Measurements from ENCODE around the gene WNT5A. TPM values are rescaled to one million over a fixed set of nuclear protein-coding genes. Genes with fewer than 3 reads are reported as not detected.

The WNT5A gene
- total RNA-seq, 1 donor from 2014 or later, result 5.5 TPM

DNA sequence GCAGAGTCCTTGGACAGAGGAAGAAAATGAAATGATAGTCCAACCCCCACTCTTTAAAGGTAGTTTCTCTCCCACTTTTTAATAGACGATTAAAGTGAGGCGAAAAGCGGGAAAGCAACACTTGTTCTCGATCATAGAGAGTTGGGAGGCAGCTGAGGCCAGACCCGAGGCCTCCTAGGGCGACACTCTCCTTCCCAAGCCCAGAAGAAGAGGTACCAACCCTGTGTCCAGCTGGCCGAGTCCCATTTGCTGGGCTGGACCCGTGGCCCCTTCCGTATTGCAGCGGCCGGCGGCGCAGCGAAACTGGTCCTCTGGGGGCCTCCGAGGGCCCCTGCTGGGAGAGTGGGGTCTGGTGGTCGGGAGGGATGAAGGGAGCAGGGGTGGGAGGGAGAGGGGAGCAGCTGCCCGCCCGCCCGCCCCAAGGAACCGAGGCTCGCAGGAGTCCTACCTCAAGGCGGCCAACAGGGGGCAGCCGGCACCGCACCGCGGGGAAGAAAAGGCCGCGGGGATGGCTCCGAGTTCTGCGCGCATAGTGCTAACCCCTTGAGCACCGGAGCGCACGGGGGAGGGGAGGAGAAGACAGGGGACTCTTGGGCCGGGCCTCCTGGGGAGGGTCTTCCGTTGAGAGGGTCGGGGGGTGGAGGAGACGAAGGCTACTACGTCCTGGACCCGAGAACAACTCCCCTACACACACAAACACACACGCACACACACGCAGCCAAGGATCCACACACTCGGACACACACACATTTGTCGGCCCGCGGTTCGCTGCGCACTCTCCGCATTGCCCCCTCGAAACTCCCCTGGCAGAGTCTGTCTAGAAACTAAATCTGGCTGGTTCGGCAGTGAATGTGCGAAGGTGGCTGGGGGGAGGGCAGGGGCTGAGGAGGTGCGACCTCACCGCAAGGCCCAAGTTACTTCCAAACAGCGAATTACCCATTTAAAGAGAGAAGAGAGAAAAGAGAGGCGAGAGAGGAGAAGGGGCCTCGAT is 2.0 kb downstream of the WNT5A start:
- peak; percentile 69 for DNase-seq (ENCODE audit: low spot score, unreplicated experiment)
- H3K4me3 Mint-ChIP-seq (ENCODE audit: low read depth), result peak overlapping the region; percentile 82
- TF ChIP-seq, protein P1, sequence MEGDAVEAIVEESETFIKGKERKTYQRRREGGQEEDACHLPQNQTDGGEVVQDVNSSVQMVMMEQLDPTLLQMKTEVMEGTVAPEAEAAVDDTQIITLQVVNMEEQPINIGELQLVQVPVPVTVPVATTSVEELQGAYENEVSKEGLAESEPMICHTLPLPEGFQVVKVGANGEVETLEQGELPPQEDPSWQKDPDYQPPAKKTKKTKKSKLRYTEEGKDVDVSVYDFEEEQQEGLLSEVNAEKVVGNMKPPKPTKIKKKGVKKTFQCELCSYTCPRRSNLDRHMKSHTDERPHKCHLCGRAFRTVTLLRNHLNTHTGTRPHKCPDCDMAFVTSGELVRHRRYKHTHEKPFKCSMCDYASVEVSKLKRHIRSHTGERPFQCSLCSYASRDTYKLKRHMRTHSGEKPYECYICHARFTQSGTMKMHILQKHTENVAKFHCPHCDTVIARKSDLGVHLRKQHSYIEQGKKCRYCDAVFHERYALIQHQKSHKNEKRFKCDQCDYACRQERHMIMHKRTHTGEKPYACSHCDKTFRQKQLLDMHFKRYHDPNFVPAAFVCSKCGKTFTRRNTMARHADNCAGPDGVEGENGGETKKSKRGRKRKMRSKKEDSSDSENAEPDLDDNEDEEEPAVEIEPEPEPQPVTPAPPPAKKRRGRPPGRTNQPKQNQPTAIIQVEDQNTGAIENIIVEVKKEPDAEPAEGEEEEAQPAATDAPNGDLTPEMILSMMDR (IDR thresholded peaks at IDR 0.05; ENCODE audit: unreplicated experiment), result peak; percentile 89
- H3K9me3 Mint-ChIP-seq (ENCODE audit: low read depth), result no peaks in the 10 kb centered on the region
- H3K36me3 Mint-ChIP-seq (ENCODE audit: insufficient read depth), result no peaks in the 10 kb centered on the region
- peaks cover 36% of the 10 kb centered on the region for H3K4me1 Mint-ChIP-seq (ENCODE audit: low read depth)
- H3K27me3 Mint-ChIP-seq, result peaks cover 89% of the 10 kb centered on the region
- H3K27ac Mint-ChIP-seq, result peak overlapping the region; percentile 92

DNA sequence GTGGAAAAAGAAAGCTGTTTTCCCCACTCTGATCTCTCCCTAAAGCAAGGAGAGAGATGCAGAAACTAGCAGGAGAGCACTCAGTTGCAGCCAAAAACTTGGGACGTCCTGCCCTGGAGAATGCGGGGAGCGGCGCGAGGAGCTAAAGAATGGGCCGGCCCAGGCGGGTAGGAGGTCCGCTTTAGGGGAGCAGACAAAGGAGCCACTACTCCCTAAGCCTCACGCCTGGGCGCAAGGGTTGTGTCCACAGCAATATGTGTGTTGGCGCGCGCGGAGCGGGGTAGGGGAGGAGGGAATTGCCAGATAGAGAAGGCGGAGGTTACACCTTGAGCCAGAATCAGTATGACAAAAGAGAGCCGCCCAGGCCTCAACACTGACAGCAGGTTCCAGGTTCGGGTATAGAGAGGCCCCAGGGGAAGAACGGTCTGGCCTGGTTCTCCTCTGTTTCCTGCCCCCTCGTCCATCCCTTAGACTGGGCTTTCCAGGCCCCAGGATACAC is 2.9 kb downstream of the WNT5A start:
- no peak overlapping the region for H3K27ac Mint-ChIP-seq
- peaks cover 33% of the 10 kb centered on the region for H3K4me1 Mint-ChIP-seq (ENCODE audit: low read depth)
- no peak for DNase-seq (ENCODE audit: low spot score, unreplicated experiment)
- peaks cover 89% of the 10 kb centered on the region for H3K27me3 Mint-ChIP-seq
- TF ChIP-seq, protein P1 (IDR thresholded peaks at IDR 0.05; ENCODE audit: unreplicated experiment), result no peak
- no peaks in the 10 kb centered on the region for H3K9me3 Mint-ChIP-seq (ENCODE audit: low read depth)
- H3K36me3 Mint-ChIP-seq (ENCODE audit: insufficient read depth), result no peaks in the 10 kb centered on the region
- H3K4me3 Mint-ChIP-seq (ENCODE audit: low read depth), result peak overlapping the region; percentile 59

DNA sequence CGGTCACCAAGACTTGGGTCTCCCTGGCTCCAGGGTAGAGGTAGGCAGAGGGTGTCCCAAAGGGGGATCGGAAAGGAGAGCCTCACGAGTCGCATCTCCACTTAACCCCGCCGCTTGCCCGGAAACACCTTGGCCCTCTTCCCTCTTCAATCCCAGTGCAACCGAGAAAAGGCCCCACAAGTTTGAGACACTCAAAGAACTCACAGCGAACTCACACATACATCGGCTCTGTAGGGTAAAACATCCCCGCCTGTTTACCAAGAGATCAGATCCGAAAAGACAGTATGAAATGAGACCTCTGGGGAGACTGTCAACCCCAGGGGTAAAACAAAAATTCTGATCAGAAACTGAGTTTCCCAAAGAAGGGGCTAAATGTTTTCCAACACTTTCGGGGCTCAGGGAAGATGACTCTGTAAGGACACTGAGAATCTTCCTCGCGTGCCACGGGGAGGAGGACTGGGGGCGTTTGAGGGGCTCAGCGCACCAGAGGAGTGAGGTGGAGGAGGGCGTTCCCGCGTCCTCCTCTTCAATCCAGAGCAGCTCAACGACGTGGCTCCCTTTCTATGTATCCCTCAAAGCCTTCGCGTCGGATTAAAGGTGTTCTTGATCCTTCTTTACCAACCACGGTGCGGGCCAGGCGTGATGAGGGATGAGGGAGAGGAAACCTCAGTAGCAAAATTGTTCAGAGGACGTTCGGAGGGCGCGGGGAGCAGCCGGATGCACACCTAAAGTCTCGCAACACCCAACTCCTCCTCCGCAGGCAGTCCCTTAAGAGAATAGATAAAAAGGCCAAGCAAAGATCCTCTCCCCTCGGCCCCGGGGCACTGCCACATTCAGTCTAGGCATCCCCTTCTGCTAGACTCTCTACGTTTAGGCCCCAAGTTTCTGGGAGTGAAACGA is 3.7 kb downstream of the WNT5A start:
- H3K27me3 Mint-ChIP-seq, result peaks cover 82% of the 10 kb centered on the region
- TF ChIP-seq, protein P1 (IDR thresholded peaks at IDR 0.05; ENCODE audit: unreplicated experiment), result no peak
- H3K4me1 Mint-ChIP-seq (ENCODE audit: low read depth), result peaks cover 30% of the 10 kb centered on the region
- no peaks in the 10 kb centered on the region for H3K36me3 Mint-ChIP-seq (ENCODE audit: insufficient read depth)
- no peak for DNase-seq (ENCODE audit: low spot score, unreplicated experiment)
- no peaks in the 10 kb centered on the region for H3K9me3 Mint-ChIP-seq (ENCODE audit: low read depth)
- H3K4me3 Mint-ChIP-seq (ENCODE audit: low read depth), result peak overlapping the region; percentile 67
- H3K27ac Mint-ChIP-seq, result no peak overlapping the region

DNA sequence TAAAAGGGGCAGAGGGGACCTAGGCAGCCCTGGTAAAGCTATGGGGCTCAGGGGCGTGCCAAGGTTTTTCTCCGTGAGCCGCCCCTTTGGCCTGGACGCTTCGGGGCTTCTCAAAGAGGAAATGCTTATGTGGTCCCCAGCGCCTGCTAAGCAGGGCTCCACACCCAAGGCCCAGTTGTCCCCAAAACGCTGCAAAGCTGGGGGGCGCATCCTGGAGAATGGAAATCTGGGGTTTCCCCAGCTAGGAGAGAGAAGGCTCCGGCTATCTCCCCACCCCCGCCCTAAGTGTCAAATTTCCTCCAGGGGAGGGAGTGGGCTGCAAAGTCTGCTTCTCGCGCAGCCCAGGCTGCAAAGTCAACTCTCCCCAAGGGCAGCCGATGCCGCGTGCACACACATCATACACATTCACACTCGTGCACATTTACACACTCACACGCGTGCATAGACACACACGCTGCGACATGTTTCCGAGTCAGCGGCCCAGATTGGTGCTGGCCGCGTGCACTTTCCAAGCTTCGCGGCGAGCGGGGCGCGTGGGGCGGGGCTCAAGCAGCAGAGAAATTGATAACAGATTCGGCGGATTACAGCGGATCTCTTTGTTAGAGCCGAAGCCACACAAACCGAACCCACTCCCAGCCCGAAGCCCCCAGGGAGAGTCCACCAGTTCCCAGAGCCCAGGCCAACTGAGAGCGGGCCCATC is 4.5 kb downstream of the WNT5A start:
- Mint-ChIP-seq H3K4me3 (ENCODE audit: low read depth) (peak overlapping the region; percentile 67), H3K4me1 (ENCODE audit: low read depth) (peaks cover 34% of the 10 kb centered on the region), H3K36me3 (ENCODE audit: insufficient read depth) (no peaks in the 10 kb centered on the region), H3K27ac (no peak overlapping the region), H3K9me3 (ENCODE audit: low read depth) (no peaks in the 10 kb centered on the region), H3K27me3 (peaks cover 79% of the 10 kb centered on the region)
- DNase-seq (ENCODE audit: low spot score, unreplicated experiment), result no peak
- TF ChIP-seq, protein P1 (IDR thresholded peaks at IDR 0.05; ENCODE audit: unreplicated experiment), result no peak

Data from progenitor cell of endocrine pancreas (in vitro differentiated cells).